NAMALWA (cell line): ENCODE measurements around the gene MYBPC3.
"Not testable (repeated sequence)": the region's sequence is repeated elsewhere in the genome, so short reads cannot be mapped to it uniquely, and the experiment has no call there.

Experiments used
- DNase-seq: peaks from one replicate; pipeline ENCODE4 v3.0.0-alpha.2; 2015; ENCODE audit warnings: low spot score

Gene MYBPC3

DNA sequence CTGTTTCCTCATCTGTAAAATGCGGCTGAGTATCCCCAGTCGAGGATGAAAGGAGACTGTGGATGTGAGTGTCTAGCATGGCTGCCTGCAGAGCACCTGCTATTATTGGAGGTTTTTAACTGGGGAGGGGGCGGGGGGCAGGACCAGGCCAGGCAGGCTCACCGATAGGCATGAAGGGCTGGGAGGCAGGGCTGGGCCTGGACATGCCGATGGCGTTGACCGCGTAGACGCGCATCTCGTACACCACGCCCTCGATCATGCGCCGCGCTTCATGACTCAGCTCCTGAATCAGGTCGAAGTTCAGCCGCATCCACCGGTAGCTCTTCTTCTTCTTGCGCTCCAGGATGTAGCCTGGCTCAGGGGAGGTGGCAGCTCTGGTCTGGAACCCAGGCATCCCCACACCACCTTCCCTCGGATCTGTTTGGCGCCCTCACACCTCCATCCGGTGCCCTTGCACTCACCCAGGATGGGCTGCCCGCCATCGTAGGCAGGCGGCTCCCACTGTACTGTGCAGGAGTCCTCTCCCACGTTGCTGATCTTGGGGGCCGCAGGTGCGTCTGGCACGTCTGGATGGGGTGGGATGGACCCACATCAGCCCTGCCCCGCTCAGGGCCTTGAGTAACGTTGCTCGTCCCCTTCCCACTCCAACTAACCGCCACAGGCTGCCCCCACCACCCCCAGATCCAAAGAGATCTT is 15.1 kb downstream of the MYBPC3 start:
- no peak for DNase-seq

DNA sequence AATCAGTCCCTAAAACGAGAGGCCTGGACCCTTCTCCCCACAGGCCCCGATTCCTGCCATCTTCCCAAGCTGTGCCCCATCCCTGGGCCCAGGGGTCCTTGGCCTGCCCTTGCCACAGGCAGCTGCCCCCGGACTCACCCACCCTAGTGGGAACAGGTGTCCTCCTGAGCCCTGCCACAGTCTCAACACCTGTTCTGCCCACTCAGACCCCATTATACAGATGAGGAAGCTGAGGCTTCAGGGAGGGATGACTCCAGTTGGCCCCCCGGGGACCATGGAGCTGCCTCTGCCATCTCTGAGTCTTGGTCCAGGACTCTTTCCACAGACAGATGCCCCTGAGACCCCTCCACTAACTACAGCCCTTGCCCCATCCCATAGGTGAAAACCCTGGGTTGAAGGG is 15.9 kb downstream of the MYBPC3 start:
- no peak for DNase-seq

DNA sequence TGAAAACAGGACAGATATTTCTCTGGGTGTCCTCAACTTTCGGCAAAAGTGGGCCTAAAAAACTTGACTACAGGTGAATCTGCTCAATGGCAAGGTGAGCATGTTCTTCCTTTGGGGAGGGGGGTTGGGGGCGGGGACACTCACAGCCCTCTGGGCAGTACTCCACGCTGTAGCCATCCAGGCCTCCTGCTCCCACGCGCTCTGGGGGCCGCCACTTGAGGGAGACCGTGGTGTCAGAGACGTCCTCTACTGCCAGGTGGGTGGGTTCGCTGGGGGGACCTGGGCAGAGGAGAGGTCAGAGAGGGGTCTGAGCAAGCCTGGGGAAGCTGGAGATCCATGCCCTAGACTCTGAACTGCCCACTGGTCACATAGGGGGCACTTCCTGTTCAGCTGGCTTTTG is 16.8 kb downstream of the MYBPC3 start:
- no peak for DNase-seq

DNA sequence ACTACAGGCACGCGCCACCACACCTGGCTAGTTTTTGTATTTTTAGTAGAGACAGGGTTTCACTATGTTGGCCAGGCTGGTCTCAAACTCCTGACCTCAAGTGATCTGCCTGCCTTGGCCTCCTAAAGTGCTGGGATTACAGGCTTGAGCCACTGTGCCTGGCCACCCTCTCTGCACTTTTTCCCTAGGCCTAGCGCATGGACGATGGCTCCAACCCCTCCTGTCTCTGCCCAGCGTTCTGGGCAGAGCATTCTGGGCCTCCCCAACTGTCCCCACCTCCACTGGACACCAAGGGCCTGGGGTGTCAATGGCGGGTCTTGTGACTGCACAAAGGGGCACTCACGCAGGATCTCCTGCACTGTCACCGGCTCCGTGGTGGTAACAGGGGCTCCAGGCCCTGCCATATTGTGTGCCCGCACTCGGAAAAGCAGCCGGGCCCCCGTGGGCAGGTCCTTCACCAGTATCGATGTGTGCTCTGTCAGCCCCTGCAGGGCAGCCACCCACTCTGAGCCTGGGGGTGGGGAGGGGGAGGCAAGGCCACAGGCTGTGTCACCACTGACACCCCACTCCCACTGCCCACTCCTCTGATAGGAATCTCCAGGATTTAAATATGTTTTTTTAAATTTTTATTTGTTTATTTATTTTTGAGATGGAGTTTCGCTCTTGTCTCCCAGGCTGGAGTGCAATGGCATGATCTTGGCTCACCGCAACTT is 17.6 kb downstream of the MYBPC3 start:
- not testable (repeated sequence) for DNase-seq

DNA sequence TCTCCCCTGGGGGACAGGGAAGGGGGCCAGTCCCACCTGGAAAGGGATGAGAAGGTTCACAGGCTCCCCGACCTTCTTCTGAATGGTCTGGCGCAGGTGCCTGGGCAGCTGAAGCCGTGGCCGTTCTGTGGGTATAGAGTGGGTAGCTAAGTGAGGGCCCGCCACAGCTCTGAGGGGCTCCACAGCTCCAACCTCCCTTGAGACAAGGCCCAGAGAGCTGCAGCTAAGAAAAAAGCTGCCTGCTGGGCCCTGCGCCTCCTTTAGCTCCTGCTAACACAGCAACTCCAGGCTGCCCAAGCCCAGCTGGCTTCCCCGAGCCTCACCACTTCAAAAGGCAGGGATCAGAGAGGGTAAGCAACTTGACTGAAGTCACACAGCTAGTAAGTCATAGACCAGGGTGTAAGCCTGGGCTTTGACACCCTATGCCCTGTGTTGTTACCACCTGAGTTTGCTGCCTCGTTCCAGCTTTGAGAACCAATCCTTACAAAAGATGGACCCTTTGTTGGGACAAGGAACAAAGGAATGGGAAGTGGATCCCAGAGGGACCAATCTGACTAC is 18.5 kb downstream of the MYBPC3 start:
- no peak for DNase-seq

DNA sequence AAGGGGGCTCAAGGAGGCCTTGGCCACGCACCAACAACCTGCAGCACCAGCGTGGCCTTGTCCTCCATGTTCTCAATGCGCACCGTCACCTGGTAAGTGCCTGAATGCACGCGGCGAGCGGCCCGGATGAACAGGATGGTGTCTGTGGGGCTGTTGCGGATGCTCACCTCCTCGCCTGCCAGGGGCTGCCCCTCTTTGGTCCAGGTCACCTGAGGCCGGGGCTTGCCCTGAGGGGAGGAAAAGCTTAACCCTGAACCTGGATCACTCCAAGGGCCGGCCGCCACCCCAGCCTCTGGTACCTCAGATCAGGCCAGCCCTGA is 19.0 kb downstream of the MYBPC3 start:
- DNase-seq = no peak

DNA sequence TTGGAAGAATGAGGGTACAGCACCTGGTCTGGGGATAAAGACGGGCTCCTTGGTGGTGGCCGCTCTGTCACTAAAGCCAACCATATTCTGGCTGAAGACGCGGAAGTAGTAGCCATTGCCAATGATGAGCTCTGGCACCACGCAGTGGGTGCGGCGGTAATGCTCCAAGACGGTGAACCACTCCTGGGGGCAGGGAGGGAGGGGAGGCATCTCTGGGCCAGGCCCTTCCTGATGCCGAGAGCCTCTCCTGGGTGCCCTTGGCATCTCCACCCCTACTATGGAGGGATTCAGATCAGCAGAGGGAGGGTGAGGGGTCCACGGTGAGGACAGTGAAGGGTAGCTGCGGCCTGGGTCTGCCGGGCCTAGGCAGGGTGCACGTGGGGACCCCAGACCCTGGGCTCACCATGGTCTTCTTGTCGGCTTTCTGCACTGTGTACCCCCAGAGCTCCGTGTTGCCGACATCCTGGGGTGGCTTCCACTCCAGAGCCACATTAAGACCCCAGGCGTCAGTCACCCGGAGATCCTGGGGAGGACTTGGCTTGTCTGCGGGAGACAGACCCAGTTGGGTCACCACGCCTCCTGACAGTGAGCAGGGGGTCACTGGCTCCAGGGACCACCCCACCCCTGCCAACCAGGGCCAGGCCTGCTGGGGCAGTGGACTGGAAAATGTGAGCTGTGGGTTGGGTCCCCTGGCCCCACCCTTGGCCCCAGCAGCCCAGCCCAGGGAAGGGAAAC is 19.5 kb downstream of the MYBPC3 start:
- DNase-seq = no peak

DNA sequence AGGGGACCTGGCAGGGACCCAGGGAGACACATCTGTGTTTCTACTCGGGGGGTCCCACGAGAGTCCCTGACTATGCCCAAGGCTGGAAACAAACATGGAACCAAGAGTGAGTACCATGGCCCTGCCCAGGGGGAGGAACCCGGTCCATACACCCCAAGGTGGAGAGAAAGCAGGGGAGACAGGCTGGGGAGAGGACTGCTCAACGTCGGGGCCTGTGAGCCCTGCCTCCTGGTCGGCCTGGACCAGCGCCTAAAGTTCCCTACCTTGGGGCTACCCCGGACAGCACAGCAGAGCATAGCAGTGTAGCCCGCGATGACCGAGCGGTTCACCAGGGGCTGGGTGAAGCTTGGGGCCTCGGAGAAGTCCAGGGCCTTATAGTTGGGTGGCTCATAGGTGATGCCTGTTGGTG is 20.2 kb downstream of the MYBPC3 start:
- no peak for DNase-seq

DNA sequence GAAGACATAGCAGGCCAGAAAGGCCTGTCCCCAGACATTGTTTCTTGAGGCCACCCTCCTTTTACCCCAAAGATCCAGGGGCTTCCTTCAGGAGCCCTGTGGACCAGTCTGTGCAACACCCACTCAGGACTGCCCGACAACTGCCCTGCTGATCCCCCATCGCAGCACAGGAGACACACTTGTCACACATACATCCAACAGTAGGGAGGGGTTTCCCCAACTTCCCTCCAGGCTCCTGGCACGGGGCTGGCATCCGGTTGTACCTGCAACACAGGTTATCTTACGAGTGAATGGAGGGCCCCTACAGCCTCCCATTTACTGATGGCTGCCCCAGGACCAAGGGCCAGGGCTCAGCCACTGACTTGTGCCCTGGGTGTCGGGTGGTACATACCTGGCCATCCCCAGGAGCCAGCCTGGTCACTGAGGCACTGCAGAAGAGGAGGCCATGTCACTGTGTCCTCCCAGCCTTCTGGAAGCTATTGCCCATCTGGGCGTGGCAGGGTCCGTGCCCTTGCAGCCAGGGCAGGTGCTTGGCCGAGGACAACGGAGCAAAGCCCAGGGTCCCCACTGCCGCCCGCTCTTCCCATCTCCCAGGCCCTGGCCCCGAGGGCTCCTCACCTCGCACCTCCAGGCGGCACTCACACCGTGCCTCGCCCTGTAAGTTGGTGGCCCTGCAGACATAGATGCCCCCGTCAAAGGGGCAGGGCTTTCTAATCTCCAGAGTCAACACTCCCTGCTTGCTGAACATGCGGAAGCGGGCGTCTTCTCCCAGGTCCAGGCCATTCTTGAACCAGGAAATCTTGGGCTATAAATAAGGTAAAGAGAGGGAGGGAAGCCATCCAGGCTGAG is 20.8 kb downstream of the MYBPC3 start:
- DNase-seq = no peak

DNA sequence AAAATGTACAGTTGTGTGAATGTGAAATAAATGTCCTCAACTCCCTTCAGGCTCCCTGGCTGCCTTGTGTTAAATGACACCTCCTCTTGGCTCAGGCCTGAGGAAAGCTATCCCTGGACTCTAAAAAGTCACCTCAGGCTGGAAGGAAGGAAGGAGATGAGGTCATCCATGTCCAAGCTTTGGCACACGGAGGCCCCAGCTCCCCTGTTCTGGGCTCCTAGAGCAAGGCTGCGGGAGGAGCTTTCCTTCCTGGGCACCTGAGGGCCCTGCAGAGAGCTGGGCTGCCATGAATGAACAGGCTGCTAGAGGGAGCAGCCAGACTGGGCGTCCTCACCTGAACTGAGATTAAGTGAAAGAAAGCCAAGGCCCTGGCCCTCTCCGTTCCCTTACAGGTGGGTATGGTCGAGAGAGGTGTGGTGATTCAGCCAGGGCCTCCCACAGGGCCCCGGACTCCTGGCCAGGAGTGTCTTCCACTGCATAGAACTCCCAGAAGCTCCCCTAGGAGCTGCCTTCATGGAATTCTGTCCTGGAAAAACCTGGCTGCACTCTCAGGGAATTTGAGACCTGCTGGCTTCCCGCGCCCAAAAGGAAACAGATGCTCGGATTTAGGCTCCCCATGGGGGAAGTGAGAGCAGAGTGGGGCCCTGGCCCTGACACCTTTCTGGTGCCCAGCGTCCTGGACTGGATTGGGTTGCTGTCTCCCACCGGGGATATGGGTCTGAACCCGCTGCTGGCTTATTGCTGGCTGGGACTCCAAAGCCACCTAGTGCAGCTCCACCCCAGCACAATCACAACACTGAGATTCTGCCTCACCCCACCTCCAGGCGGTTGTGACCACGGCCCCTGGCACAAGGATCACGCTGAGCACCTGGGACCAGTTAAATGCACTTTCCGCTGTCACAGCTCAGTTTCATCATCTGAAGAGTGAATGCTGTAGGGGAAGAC is 22.2 kb downstream of the MYBPC3 start:
- DNase-seq = no peak

DNA sequence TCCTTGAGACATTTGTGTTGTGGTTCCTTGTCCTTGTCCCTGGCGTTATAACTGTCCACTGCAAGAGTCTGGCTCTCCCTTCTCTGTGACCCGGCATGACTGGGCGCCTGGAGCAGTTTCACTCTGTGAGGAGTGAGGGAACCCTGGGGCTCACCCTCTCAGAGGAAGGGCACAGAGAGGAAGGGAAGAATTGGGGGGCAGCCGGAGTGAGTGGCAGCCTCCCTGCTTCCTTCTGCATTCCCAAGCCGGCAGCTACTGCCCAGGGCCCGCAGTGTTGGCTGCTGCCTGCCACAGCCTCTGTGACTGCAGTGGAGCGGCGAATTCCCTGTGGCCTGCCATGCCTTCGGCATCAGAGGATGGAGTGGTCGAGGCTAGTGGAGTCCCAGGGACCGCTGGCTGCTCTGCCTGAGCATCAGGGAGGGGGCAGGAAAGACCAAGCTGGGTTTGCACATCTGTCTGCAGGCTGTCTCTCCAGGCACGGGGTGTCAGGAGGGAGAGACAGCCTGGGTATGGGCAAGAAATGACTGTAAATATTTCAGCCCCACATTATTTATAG is 23.0 kb downstream of the MYBPC3 start:
- no peak for DNase-seq

DNA sequence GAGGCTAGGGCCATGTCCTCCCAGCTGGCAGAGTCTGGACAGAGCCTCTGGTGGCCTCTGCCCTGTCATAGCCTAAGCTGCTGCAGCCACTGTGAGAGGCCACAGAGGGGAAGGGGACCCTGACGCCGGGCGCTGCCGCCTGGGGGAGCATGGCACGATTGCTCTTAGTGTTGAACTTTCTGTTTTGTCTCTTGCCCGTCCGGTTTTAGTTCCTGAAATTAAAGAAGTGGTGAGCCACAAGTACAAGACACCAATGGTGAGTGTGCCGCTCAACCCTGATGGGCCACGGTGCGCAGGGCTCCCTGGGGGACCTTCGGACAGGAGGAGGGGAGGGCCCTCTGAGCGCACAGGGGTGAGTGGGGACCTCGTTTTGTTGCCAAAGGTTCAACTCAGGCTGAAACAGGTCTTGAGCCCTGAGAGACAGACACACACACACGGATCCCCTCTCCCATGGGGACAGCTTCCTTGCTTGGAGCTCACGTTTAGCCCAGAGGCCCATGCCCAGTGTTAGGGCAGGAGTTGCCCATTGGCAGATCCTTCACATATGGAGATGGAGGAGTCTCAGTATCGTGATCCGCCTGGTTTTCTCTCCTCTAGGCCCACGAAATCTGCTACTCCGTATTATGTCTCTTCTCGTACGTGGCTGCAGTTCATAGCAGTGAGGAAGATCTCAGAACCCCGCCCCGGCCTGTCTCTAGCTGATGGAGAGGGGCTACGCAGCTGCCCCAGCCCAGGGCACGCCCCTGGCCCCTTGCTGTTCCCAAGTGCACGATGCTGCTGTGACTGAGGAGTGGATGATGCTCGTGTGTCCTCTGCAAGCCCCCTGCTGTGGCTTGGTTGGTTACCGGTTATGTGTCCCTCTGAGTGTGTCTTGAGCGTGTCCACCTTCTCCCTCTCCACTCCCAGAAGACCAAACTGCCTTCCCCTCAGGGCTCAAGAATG is 23.8 kb downstream of the MYBPC3 start:
- DNase-seq = no peak

DNA sequence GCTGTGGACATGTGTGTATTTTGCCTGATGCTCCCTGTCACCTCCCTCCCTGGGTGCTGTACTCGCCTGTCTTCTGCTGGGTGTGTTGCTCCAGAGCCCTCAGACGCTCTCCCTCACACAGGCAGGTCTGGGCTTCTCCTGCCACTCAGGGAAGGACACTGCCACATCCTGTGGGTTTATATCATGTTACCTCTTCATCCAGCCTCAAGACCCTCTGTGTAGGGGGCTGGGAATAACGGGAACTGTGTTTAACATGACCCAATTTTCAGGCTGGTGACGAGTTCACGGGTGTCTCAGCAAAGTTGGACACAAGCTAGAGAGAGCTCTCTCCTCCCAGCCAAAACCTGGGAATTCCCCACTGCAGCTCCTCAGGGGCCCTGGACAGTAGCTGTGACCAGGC is 24.6 kb downstream of the MYBPC3 start:
- DNase-seq = no peak

DNA sequence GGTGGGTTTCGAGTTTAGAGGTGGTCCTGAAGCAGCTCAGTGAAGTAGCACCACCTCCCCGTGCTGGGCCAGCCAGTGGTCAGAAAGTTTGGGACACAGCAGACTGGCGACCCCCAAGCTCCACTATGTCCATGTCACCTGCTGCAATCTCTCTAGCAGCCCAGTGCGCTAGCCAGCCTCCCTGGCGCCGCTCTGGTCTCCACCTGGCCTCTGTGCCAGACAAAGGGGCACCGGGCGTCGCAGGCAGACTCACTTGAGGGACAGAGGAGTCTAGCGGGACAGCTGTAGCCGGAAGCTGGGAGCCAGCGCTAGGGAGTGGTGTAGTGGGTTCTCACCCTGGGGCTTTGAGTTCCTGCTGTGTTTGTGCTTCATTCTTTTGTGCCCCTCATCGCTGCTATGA is 25.5 kb downstream of the MYBPC3 start:
- DNase-seq = no peak

DNA sequence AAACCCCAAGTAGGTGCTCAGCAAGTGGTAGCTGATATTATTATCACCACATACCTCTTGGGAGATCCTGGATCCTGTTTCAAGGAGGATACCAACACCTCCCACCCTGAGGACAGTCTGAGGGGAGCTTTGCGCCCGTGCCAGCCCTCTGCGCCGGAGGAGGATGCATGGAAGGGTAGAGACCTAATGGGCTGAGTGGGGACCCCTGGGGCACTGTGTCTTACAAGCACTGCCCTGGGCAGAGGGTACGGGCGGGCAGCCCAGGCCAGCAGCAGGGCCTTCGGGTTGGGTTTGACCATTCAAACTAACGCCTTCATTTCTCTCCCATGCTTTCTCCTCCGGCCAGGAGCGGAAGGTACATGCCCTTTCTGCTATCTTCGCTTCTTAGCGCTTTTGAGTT is 26.3 kb downstream of the MYBPC3 start:
- DNase-seq = no peak

DNA sequence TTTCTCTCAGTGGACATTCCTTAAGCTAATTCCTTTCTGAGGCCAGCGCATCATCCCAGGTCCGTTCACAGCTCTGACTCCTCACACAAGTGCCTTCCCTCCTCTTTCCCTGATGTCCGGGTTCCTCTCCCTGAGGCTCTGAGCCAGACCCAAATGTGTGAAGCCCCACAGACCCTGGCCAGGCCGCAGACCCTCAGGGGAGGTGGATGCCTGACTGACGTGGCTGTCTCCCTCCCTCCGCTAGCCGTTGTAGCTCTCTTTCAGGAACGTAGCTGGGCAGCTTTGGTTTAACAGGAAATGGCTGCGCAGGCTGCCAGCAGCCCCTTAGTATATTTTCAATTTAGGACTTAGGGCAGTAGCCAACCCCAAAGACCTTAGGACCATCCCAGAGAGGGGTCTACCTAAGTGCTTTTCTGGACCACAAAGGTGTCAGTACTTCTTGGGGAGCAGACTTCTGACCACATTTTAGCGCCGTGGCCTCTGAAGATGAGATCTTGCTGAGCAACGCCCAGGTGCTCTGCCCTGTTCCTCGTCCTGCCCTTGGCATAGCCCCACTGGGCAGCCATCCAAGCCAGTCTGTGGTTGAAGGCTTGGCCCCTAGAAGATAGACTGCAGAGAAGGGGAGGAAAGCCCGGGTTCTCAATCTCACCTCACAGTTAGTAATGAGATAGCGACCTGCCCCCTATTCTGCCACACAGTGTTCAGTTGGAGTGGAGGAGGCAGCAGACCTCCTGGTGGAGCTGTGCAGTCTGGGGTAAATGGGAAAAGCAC is 27.0 kb downstream of the MYBPC3 start:
- no peak for DNase-seq

DNA sequence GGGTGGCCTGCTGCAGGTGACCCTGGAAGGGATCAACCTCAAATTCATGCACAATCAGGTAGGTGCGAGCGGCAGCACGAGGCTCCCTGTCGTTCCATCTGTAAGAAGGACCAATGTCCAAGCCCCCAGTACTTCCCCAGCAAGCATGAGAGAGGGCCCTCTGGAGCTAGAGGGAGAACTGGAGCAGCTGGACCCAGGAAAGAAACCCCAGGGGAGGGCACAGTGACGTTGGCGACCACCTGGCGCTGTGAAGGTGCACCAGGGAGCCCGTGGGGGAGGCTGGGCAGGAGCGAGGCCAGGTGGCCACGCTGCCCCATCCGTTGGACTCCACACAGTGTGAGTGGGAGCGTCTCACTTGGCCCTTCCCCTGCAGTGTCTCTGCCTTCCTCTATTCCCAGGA is 28.0 kb downstream of the MYBPC3 start:
- DNase-seq = no peak

DNA sequence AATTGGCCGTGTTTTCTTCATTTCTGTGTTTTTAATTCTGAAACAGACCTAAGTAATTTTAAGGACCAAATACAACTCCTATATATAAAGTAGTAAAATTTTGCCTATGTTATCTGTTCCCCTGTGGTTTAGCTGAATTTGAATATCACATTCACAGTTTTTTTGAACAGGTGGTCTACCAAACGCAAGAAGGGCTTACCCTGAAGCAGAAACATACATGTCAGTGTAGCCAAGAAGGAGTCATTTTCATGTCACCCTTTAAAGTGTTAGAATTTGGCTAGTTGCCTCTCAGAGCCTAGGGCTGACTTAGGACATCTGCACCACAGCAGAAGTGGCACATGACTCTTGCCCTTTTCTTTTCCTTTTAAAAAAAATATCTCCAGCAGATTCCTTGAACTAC is 34.3 kb downstream of the MYBPC3 start:
- peak; percentile 44 for DNase-seq
